Stimulated activated CD4-positive, alpha-beta T cell treated with anti-CD3 and anti-CD28 coated beads, TNF-alpha, amount 100 ng/mL, for 1 hour (primary cell): Measurements from ENCODE around the gene COMP.

Source experiments
- DNase-seq, 3 donors: peaks; one replicate each; pipeline ENCODE4 v3.0.0-alpha.2; 2020; ENCODE audit warnings: low read depth in 3 of 3, low spot score in 1 of 3

Gene COMP

GRCh38 chr19:18770663-18771327 is 20.3 kb downstream of the COMP start:
- no peak for DNase-seq

DNA sequence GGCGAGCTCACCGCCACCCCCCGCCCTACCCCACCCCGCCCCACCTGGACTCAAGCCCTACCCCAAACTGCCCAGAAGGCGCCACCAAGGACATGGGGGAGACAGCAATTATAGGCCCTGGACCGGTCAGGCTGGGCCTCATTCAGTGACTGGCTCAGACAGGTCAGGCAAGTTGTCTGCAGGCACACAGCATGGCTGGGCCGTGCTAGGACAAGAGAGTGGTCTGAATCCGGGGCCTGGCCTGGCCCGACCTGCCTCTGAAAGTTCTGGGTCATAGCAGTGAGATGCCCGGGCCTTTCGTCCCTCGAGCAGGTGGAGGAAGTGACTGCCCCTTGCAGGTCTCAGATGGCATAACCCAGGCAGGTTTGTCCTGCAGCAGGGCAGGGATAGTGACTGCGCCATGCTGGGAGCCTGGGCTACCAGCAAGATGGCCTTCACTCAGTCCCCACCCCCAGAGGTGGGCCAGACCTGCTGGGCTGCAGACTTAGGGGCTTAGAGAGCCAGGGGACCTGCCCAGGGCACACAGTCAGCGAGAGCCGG is 21.0 kb downstream of the COMP start:
- no peak for DNase-seq

DNA sequence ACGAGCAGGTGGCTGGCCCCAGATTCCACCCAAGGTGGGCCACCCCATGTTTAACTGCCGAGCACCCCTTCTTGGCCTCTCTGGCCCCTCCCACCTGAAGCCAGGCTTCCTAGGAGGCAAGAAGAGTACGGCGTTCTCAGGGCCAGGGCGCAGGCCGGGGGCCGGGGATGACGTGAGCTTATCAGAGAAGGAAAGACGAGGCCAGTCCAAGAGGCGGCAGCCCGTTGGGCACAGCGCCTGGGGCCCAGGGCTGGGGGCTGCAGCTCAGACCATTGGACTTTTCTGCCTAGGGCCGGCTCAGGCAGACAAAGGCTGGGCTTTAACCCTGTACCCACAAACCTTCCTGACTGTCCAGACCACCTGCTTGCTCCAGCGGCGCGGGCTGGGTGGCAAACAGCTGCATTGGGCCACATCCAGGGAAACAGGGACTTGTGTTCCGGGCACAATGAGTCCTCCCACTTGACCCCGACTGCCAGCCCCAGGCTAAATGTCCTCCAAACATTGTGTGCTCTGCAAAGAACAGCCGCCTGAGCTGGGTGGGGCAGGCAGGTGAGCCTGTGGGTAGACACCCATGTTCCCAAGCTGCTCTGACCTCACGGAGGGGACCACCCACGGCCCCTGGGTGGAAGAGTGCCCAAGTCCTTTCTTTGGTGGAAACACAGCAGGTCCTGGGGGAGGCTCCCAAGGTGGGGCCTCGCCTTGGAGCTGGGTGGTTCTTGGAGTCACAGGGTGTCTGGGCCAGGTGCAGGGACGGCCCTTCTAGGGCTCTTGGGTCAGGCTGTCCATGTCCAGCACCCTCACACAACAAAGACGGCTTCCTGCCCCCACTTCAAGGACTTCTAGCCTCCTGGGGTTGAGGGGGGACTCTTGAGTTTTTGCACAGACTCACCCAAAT is 21.9 kb downstream of the COMP start:
- DNase-seq = no peak

- DNase-seq = no peak
Measured at GRCh38 chr19:18768046-18768771, 22.9 kb downstream of the COMP start.

DNA sequence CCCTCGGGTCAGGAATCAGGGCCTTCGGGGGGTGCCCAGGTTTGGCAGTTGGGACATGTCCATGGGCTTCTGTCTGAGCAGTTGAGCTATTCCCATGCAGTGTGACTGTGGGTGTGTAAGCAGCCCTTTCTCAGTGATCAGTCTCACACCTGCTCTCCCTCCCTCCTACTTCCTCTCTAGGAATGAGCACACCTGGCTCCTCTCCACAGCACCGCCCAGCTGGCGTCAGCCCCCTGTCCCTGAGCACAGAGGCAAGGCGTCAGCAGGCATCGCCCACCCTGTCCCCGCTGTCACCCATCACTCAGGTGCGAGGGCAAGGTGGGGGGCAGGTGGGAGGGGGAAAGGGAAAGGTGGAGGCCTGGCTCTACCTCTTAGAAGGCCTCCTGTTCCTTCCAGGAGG is 25.9 kb downstream of the COMP start:
- no peak for DNase-seq

DNA sequence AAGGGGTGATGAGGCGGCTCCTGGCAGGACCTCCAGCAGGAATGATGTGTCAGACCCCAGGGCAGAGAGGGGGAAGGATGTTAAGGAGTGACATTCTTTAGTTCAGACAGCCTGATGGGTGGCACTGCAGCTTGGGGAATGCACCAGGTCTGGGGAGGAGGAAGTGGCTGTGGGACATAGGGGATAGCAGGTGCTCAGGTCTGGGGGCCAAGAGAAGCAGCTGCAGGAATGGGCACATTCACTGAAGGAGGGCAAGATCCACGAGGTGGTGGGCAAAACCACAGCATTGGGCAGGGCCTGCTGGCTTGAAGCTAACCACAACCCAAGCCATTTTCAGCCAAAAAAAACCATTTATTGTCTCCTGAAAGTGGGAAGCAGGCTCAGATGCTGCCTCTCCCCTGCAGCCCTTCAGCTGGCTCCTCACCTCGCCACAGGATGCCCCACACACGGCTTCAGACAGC is 26.5 kb downstream of the COMP start:
- no peak for DNase-seq

DNA sequence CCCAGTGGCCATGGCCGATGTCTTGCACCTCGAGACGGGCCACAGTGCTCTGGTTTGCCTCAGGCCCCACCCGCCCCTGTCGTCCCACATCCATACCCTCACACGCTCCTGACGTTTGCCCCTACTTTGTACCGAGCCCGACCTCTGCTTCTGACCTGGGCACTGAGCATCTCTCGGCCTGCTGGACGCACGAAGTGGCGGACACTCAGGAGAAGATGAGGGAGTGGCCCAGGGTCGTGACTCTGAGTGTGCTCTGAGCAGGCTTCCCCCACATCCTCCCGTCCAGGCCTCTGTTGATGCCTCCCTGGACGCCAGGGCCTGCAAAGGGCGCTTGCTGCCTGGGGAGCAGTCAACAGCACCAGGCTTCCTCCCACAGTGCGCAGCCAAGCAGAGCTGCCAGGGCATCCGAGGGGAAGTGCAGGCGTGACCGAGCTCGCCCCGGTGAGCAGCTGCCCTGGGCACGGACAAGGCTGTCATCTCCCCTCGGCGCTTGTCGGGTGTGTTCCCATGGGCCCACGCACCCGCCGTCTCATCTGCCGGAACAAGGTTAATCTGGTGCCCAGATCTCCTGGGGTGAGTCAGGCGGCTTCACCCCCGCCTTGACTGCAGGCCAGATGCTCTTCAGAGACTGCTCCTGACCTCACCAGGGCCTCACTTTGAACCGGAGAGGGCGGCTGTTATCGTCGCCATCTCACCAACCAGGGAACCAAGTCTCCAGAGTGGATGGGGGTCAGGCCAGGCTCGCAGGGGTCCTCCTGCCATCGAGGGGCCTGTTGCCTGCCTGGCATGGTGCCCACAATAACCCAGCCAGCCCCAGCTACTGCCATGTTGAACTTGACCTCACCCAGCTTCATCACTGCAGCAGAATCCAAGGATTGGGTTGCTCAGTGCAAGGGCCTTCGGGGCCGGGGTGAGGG is 27.2 kb downstream of the COMP start:
- no peak for DNase-seq

GRCh38 chr19:18762125-18763023 is 28.7 kb downstream of the COMP start:
- DNase-seq = no peak

- DNase-seq = no peak
Measured at GRCh38 chr19:18761531-18762110, 29.5 kb downstream of the COMP start.

GRCh38 chr19:18760440-18761383 is 30.4 kb downstream of the COMP start:
- DNase-seq = no peak

- no peak for DNase-seq
Measured at GRCh38 chr19:18759995-18760426, 31.1 kb downstream of the COMP start.

DNA sequence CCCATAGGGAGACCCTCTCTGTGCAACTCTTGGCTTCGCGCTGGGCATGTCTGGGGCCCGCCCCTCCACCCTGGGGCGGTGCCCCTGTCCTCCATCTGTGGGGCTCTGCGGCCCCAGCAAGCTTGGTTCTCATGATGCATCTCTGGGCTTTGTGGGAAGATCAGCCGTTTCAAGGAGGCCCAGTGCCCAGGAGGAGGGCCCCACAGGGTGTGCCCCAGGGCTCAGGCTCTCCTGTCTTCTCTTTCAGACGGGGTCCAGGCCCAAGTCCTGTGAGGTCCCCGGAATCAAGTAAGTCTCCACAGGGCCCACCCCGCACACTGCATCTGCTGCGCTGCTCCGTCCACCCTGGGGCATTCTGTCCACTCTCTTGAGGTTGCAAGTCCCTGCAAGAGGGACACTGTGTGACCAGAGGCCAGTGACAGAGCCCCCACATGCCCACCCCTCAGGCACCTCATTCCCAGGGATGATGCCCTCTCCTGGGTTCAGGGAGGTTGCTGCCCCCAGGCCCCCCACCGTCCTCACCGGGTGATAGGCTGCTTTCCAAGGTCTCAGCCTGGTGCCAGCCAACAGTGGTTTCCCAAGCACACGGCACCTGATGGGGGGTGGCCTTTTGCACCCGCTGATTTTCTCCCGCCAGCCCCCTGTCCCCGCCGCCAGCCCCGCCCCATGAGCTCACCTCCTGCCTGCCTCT is 31.7 kb downstream of the COMP start:
- DNase-seq = no peak

DNA sequence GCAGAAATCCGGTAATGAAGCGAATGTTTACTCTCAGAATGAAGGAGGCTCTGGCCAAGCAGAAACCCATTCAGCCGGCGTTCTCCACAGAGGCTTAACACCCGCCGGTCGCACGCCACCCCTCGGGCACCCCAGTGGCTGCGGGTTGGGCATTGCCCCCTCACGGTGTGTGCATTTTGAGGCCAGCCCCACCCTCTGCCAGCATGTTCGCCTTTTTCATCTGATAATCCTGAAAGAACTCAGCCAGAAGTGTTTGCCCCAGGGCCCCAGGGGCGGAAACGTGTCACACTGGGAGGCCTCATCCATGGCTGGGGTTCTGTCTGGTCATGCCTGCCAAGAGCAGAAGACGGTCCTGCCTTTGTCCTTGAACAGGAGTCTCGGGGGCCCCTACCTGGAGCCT is 34.2 kb downstream of the COMP start:
- DNase-seq = no peak

DNA sequence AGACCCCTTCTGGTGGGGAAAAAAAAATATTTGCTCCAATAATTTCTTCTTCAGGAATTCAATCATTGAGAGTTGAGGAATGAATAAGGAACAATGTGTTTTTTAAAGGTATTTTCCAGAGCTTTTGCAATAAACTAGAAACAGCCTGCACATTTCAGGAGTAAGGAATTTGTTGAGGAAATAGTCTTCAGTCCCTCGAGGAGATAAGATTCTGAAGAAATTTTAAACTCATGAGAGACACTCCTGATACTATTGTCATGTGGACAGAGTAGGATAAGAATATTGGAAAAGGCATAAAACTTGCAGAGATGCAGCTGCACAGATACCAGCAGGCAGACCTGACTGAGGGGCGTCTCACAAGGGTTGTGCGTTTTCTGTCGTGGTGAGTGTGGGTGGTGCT is 36.6 kb downstream of the COMP start:
- no peak for DNase-seq

DNA sequence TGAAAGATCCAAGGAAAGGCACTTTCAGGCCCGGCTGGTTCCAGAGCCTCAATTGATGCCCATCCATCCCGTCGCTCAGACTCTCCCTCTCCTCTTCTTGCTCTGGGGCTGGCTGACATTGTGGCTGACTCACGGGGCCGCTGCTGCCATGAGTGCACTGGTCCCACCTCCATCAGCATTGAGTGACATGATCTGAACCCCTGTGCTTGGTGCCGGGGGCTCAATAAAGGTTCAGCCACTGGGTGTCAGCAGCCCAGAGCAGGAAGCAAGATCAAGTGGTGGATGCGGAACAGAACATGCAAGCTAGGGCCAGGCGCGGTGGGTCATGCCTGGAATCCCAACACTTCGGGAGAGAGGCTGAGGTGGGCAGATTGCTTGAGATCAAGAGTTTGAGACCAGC is 39.5 kb downstream of the COMP start:
- DNase-seq = no peak

- no peak for DNase-seq
Measured at GRCh38 chr19:18750295-18750970, 40.7 kb downstream of the COMP start.
